Forelimb muscle (tissue), 1 donor: ENCODE results near the gene KCNQ1. TPM values are rescaled to one million over a fixed set of nuclear protein-coding genes. Genes with fewer than 3 reads are reported as not detected.

Experiments used
- DNase-seq: peaks from one replicate; pipeline ENCODE4 v3.0.0-alpha.2; 2013; ENCODE audit warnings: low read depth
- polyA plus RNA-seq: library from polyadenylated mRNA; unstranded; fragments of 120-200 nt; gene quantifications from one replicate; pipeline ENCODE4 v1.2.1, GENCODE V29; 2013; ENCODE audit not compliant: insufficient read length

Gene KCNQ1
- polyA plus RNA-seq, 1 donor: 2.1 TPM

- no peak for DNase-seq
These were observed 413.1 kb downstream of the KCNQ1 start for GRCh38 chr11:2857918-2858317.

- DNase-seq: no peak
These were observed 414.3 kb downstream of the KCNQ1 start for GRCh38 chr11:2858995-2859698.

GRCh38 chr11:2859699-2860037, 414.9 kb downstream of the KCNQ1 start:
- no peak for DNase-seq

- DNase-seq: no peak
These were observed 415.8 kb downstream of the KCNQ1 start for GRCh38 chr11:2860636-2861035.

- DNase-seq: no peak
These were observed 417.8 kb downstream of the KCNQ1 start for GRCh38 chr11:2862395-2863275.

- no peak for DNase-seq
These were observed 418.4 kb downstream of the KCNQ1 start for GRCh38 chr11:2863276-2863618.

- no peak for DNase-seq
These were observed 420.1 kb downstream of the KCNQ1 start for GRCh38 chr11:2864901-2865300.

GRCh38 chr11:2865922-2866577, 421.2 kb downstream of the KCNQ1 start:
- DNase-seq: no peak

GRCh38 chr11:2867142-2867541, 422.3 kb downstream of the KCNQ1 start:
- no peak for DNase-seq

- DNase-seq: no peak
These were observed 423.1 kb downstream of the KCNQ1 start for GRCh38 chr11:2867722-2868505.

GRCh38 chr11:2868506-2869133, 423.8 kb downstream of the KCNQ1 start:
- DNase-seq: no peak

- DNase-seq: no peak
These were observed 424.3 kb downstream of the KCNQ1 start for GRCh38 chr11:2869134-2869526.

GRCh38 chr11:2869561-2870427, 425.0 kb downstream of the KCNQ1 start:
- DNase-seq: no peak

- DNase-seq: no peak
These were observed 425.7 kb downstream of the KCNQ1 start for GRCh38 chr11:2870460-2870859.

- DNase-seq: no peak
These were observed 426.3 kb downstream of the KCNQ1 start for GRCh38 chr11:2870969-2871680.

GRCh38 chr11:2874963-2875362, 430.2 kb downstream of the KCNQ1 start:
- DNase-seq: no peak

GRCh38 chr11:2877474-2877873, 432.7 kb downstream of the KCNQ1 start:
- no peak for DNase-seq

- no peak for DNase-seq
These were observed 434.0 kb downstream of the KCNQ1 start for GRCh38 chr11:2878782-2879181.

GRCh38 chr11:2880646-2881045, 435.8 kb downstream of the KCNQ1 start:
- no peak for DNase-seq
